ENCODE measurements around the gene RBM39.
"Not testable (repeated sequence)": the region's sequence is repeated elsewhere in the genome, so short reads cannot be mapped to it uniquely, and the experiment has no call there.

RBM39 gene

DNA sequence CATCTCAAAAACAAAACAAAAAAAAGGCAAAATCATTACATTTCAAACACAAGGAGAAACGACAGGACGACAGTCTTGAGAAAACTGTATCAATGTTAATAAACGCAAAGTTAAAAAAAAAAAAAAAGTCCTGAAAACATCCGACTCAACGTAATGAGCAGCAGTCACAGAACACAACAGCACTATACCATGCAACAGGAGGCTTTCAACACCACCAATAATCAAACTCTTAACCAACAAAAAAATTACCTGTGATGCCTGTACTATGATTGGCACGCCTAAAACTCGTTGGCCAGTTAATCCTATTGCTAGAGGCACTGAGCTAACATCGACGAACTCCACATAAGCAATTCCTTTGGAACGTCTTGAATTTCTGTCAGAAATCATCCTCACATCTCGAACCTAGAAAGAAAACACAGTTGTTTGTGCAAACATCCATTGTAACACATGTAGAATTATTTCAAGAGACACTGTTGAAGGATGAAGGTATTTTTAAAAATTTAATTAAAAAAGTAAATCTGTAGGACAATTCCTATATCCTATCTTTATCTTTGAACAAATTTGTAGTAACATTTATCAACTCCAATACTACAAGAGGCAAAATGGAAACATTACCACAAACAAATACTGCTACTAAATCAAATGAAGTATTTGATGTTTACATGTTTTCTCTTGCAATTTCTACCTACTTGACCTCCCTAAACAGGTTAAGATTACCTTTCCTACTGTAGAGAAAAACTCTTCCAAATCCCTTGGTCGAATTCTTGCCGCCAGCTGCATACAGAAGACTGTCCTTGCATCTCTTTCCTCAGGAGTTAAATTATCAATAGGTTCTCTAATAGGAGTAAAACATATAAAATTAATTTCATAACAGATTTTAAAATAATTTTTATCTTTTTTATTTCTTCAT is 17.5 kb downstream of the RBM39 start:
- no peak for DNase-seq

DNA sequence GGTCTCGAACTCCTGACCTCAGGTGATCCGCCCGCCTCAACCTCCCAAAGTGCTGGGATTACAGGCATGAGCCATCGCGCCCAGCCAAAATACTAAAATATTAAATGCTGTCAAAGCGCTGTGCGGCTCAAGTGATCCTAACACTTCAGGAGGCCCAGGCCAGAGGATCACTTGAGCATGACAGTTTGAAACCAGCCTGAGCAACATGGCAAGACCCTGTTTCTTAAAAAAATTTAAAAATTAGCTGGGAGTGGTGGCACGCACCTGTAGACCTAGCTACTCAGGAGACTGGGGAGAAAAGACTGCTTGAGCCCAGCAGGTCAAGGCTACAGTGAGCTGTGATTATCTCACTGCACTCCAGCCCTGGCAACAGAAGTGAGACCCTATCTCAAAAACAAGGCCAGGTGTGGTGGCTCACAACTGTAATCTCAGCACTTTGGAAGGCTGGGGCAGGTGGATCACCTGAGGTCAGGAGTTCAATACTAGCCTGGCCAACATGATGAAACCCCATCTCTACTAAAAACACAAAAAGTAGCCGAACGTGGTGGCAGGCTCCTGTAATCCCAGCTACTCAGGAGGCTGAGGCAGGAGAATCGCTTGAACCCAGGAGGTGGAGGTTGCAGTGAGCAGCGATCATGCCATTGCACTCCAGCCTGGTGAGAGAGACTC is 18.3 kb downstream of the RBM39 start:
- DNase-seq = not testable (repeated sequence)

DNA sequence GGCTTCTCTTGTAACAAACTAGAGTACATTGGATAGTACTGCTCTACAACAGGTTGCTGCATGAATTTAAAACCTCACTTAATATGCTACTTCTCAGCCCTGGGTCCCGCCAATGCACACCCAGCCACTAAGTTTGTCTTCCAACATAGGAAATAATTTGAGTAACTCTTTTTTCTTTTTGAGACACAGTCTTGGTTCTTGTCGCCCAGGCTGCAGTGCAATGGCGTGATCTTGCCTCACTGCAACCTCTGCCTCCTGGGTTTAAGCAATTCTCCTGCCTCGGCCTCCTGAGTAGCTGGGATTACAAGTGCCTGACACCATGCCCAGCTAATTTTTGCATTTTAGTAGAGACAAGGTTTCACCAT is 18.8 kb downstream of the RBM39 start:
- DNase-seq = not testable (repeated sequence)

- DNase-seq = no peak
Measured at GRCh38 chr20:35721621-35722020, 20.4 kb downstream of the RBM39 start.

DNA sequence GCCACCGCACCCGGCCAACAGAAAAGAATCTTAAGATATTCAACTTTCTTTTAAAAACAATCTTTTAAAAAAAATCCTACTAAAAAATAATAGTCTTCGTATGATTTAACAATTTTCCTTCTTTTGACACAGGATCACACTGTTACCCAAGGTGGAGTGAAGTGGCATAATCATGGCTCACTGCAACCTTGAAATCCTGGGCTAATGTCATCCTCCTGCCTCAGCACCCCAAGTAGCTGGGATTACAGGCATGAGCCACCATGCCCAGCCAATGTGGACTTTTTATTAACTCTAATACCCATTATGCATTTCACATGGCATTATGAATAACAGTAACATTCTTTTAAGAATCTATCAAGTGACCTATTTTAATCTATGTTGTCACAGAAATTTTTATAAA is 20.8 kb downstream of the RBM39 start:
- DNase-seq = no peak

GRCh38 chr20:35720165-35721123 is 21.6 kb downstream of the RBM39 start:
- DNase-seq = no peak

DNA sequence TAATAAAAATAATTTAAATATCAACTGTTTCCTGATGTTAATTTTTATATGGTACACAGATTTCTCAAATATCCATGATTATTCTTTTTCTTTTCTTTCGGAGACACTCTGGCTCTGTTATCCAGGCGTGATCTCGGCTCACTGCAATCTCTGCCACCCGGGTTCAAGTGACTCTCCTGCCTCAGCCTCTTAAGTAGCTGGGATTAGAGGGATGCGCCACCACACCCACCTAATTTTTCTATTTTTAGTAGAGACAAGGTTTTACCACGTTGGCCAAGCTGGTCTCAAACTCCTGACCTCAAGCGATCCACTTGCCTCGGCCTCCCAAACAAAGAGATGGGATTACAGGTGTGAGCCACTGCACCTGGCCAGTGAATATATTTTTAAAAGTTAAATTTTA is 22.3 kb downstream of the RBM39 start:
- DNase-seq = no peak

- DNase-seq = no peak
Measured at GRCh38 chr20:35718972-35719635, 23.0 kb downstream of the RBM39 start.

DNA sequence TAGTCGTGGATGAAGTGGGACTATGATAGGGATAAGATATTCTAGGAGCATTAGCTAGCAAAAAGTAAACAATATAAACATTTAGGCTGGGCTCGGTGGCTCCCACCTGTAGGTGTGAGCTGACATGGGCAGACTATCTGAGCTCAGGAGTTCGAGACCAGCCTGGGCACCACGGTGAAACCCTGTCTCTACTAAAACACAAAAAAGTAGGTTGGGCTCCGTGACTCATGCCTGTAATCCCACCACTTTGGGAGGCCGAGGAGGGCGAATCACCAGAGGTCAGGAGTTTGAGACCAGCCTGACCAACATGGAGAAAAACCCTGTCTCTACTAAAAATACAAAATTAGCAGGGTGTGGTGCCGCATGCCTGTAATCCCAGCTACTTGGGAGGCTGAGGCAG is 23.7 kb downstream of the RBM39 start:
- DNase-seq = not testable (repeated sequence)

DNA sequence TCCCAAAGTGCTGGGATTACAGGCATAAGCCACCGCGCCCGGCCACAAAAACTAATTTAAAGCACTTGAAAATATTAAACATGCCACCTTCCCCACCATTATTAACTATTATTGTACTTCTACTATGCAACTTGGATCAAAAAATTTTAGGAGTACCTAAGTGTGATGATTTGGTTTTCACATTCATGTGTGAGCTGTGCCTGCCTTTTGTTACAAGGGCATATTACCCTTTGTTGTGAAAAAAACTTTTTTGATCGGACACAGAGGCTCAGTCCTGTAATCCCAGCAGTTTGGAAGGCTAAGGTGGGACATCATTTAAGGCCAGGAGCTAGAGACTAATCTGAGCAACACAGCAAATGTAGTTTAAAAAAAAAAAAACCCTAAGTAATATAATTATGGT is 25.7 kb downstream of the RBM39 start:
- DNase-seq = no peak

- no peak for DNase-seq
Measured at GRCh38 chr20:35715652-35716051, 26.4 kb downstream of the RBM39 start.

- DNase-seq = no peak
Measured at GRCh38 chr20:35714127-35714526, 27.9 kb downstream of the RBM39 start.

- DNase-seq = not testable (repeated sequence)
Measured at GRCh38 chr20:35713120-35713519, 28.9 kb downstream of the RBM39 start.

GRCh38 chr20:35711588-35712209 is 30.4 kb downstream of the RBM39 start:
- no peak for DNase-seq

DNA sequence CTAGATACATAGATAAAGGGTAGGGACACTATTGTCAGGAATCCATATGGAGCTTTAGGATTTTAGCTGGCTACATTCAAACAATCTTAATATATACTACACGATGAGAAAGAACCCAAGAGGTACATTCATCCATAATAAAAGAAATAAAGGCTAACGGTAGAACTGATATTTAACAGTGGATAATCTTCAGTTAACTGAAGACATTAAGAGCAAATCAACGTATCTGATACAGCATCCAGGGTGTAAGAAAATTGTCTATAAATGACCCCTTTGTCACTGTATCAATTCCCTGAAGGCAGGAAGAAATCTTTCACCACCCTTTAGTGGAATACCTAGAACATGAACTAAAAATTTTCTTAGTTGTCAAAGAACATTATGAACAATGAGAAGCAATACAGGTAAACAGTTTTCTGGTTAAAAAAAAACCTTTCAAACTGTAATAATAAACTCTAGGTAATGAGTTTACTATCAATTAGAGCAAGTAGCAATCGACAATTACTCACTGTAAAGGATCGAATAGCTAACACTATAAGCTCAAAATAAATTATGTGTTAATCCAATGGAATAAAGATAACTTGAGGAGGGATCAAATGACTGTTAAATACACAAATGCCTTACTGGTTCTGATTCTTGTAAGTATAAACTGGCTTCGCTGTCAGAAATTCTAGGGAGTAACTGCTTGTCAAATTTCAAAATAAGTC is 31.0 kb downstream of the RBM39 start:
- DNase-seq = no peak

GRCh38 chr20:35710039-35710438 is 32.0 kb downstream of the RBM39 start:
- no peak for DNase-seq

DNA sequence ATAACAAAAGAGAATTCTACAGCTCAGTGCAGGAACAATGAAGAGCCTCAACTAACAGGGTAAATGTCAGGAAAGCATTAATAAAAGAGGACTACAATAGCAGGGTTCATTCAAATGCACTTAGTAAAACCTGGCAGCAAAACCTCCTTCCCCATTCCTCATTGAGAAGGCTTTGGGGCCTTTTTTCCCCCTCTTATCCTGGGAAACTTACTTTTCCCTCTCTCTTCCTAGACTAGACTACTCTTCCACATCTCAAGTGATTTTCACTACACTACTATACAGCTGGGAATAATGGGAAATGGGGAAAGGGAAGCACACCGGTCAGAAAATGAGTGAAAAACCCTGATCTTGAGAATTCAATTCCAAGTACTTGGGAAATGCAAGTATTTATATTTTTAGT is 32.8 kb downstream of the RBM39 start:
- DNase-seq = no peak

GRCh38 chr20:35708502-35708901 is 33.6 kb downstream of the RBM39 start:
- DNase-seq = no peak

DNA sequence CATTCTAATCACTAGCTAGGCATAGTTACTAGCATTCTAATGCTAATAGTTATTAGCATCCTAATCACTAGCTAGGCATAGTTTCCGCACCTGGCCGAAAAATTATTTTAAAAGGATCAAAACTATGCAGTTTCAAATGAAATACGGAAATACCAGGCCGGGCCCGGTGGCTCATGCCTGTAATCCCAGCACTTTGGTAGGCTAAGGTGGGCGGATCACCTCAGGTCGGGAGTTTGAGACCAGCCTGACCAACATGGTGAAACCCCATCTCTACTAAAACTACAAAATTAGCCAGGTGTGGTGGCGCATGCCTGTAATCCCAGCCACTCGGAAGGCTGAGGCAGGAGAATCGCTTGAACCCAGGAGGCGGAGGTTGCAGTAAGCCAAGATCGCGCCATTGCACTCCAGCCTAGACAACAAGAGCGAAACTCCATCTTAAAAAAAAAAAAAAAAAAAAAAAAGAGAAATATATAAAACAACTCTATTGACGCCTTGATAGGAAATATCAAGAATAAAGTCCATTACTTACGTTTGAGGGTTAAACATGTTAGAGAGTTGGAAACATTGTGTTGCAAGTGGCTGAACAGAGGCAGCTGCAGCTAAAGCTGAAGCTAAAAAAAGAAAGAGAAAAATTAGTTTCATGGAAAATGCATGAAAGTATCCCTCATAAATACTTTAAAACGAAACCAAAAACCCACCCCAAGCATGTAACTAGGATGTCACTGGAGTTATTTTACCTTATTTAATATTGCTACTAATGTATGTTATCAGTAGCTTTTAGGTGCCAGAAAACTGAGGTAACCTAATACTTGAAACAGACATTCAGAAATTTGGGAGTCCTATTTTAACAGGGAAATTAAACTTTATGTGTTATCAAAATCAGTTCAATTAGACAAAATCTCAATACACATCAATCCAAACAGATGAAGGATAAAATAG is 35.2 kb downstream of the RBM39 start:
- not testable (repeated sequence) for DNase-seq

DNA sequence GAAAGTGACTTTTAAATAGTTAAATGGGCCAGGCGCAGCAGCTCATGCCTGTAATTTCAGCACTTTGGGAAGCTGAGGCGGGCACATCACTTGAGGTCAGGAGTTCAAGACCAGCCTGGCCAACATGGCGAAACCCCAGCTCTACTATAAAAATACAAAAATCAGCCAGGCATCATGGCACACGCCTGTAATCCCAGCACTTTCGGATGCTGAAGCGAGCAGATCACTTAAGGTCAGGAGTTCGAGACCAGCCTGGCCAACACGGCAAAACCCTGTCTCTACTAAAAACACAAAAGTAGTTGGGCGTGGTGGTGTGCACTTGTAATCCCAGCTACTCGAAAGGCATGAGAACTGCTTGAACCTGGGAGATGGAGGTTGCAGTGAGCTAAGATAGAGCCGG is 36.2 kb downstream of the RBM39 start:
- DNase-seq = not testable (repeated sequence)

Measured in activated CD4-positive, alpha-beta T cell treated with anti-CD3 and anti-CD28 coated beads, Interleukin-2, amount 50 U/mL, for 1 hour (primary cell).